Measurements from ENCODE around the gene MTERF2. TPM values are rescaled to one million over a fixed set of nuclear protein-coding genes. Genes with fewer than 3 reads are reported as not detected.

MTERF2 gene
- total RNA-seq, 4 donors from 2014 or later: 3.8 to 31.5 (median 18.6) TPM

DNA sequence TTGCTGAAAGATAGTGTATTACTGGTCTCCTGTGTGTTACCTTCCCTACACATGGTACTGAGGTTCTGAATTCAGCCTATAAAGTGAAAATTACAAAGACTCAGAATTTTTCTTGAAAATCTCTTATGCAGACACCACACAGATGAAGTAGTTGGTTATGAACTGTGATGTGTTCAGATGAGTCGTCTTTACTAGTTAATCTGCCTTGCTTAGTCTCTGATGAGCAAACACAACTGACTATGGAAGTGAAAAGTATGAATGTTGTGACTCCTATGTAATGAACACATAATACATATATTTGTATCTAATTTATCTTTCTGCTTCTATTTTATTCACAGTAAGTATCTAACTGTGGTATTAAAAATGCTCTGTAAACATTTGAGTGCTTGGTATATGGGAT is 4.7 kb downstream of the MTERF2 start:
- TF ChIP-seq POLR2A (IDR thresholded peaks at IDR 0.05) (no peak), CTCF (IDR thresholded peaks at IDR 0.05) (no peak)
- H3K9me3 ChIP-seq: no peaks in the 10 kb centered on the region
- H3K36me3 ChIP-seq: no peaks in the 10 kb centered on the region
- H3K27ac ChIP-seq: no peak overlapping the region
- DNase-seq: no peak
- H3K27me3 ChIP-seq: no peaks in the 10 kb centered on the region
- no peaks in the 10 kb centered on the region for H3K4me1 ChIP-seq
- intact Hi-C loops (cut with DNase I; ENCODE audit: low total_unique reads): loop anchor here (10.0 kb wide), 1 partner anchor 113 kb away; the partner anchor contains the start of gene CRY1
- H3K4me3 ChIP-seq: no peak overlapping the region

- TF ChIP-seq CTCF (IDR thresholded peaks at IDR 0.05): no peak
- no peak for TF ChIP-seq POLR2A (IDR thresholded peaks at IDR 0.05)
- Histone ChIP-seq H3K36me3 (no peaks in the 10 kb centered on the region), H3K4me3 (no peak overlapping the region), H3K27me3 (no peaks in the 10 kb centered on the region), H3K9me3 (no peaks in the 10 kb centered on the region), H3K27ac (no peak overlapping the region), H3K4me1 (no peaks in the 10 kb centered on the region)
- DNase-seq: no peak
- intact Hi-C loops (cut with DNase I; ENCODE audit: low total_unique reads): loop anchor here (10.0 kb wide), 1 partner anchor 113 kb away; the partner anchor contains the start of gene CRY1
These were observed 5.2 kb downstream of the MTERF2 start for GRCh38 chr12:106981788-106982187.

- Histone ChIP-seq H3K36me3 (no peaks in the 10 kb centered on the region), H3K27ac (no peak overlapping the region), H3K27me3 (no peaks in the 10 kb centered on the region), H3K4me3 (no peak overlapping the region), H3K9me3 (no peaks in the 10 kb centered on the region), H3K4me1 (peaks cover 0 to 5% of the 10 kb centered on the region in 2 donors)
- TF ChIP-seq POLR2A (IDR thresholded peaks at IDR 0.05) (no peak), CTCF (IDR thresholded peaks at IDR 0.05) (no peak)
- no peak for DNase-seq
- intact Hi-C loops (cut with DNase I; ENCODE audit: low total_unique reads): loop anchor here (10.0 kb wide), 1 partner anchor 114 kb away; the partner anchor contains the start of gene CRY1
These were observed 6.0 kb downstream of the MTERF2 start for GRCh38 chr12:106980944-106981343.

DNA sequence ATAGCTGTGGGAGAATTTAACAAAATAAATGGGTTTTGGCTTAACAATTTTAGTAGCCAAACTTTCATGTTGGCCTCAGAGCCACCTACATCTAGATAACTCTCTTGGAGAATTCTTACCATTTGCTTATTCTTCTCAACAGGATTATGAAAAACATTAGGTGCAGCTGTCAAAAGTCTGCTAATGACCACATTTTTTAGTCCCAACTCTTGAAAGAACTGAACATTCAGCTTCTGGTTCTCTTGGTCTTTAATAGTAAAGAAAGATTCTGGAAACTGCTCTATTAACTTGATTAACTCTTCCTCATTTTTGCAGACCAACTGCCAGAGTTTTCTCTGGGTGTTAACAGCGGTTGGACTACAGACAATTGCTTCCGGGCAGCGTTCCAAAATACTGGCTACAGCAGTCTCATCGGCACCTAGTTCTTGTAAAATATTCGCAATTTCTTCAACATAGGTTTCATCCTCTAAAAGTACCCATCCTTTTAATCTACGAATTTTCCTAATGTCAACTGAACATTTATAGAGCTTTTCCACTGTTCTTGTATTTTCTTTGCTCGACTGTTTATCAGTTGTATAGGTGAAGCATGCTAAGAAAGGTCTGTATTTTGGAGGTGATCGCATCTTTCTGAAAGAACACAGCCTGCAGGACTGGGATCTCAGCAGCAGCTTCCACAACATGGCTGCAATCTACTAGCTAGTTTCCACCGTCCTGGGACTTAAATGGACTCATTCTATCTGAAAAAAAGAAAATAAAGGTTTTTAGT is 8.7 kb downstream of the MTERF2 start:
- no peak for TF ChIP-seq POLR2A (IDR thresholded peaks at IDR 0.05)
- TF ChIP-seq CTCF (IDR thresholded peaks at IDR 0.05): no peak
- Histone ChIP-seq H3K9me3 (no peaks in the 10 kb centered on the region), H3K4me3 (no peak overlapping the region), H3K27me3 (no peaks in the 10 kb centered on the region), H3K36me3 (no peaks in the 10 kb centered on the region), H3K27ac (peak overlapping the region; percentile 12 to 32), H3K4me1 (peaks cover 0 to 5% of the 10 kb centered on the region in 2 donors)
- DNase-seq: peak; percentile 38 to 62
- intact Hi-C loops (cut with DNase I; ENCODE audit: low total_unique reads): no loop called here

GRCh38 chr12:106976668-106977067 is 10.3 kb downstream of the MTERF2 start:
- peaks cover 0 to 5% of the 10 kb centered on the region in 2 donors for H3K4me1 ChIP-seq
- no peaks in the 10 kb centered on the region for H3K36me3 ChIP-seq
- no peak overlapping the region for H3K27ac ChIP-seq
- intact Hi-C loops (cut with DNase I; ENCODE audit: low total_unique reads): no loop called here
- DNase-seq: no peak
- H3K4me3 ChIP-seq: no peak overlapping the region
- no peaks in the 10 kb centered on the region for H3K27me3 ChIP-seq
- no peaks in the 10 kb centered on the region for H3K9me3 ChIP-seq
- no peak for TF ChIP-seq POLR2A (IDR thresholded peaks at IDR 0.05)
- no peak for TF ChIP-seq CTCF (IDR thresholded peaks at IDR 0.05)
